ENCODE results near the gene STAC. TPM values are rescaled to one million over a fixed set of nuclear protein-coding genes. Genes with fewer than 3 reads are reported as not detected.

The STAC gene, protein sequence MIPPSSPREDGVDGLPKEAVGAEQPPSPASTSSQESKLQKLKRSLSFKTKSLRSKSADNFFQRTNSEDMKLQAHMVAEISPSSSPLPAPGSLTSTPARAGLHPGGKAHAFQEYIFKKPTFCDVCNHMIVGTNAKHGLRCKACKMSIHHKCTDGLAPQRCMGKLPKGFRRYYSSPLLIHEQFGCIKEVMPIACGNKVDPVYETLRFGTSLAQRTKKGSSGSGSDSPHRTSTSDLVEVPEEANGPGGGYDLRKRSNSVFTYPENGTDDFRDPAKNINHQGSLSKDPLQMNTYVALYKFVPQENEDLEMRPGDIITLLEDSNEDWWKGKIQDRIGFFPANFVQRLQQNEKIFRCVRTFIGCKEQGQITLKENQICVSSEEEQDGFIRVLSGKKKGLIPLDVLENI
- polyA plus RNA-seq, result not detected

DNA sequence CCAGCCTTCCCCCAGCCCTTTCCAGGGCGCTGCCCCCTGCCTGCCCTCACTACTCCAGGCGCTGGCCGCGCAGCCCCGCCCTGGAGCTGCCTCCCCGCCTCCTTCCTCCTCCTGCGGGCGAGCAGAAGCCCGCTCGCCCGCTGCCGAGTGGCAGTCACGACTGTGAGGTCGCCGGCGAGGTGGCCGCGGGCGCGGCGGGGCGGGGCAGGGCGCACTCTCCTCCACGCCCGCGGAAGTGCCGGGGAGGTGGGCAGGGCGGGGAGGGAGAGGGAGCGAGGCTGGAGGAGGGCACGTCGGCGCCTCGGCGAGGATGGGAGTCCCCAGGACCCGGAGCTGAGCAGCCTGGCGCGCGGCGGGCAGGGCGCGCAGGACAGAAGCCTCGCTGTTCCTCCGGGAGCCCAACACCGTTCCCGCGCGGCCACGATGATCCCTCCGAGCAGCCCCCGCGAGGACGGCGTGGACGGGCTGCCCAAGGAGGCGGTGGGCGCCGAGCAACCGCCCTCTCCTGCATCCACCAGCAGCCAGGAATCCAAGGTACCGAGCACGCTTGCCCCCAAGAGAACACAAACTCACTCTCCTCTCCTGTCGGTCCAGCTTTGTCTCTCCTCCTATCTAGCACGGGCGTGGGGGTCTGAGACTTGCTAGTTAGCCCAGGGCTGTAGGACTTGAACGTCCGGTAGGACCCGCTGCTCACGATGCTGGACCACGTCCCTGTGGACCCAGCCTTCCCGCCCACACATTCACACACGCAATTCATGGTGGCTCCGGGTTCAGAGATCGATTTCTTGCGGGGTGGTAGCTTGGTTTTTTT is at the start of gene STAC:
STAC (plus strand) TSS at position 284 of the 811 bp plus-strand sequence; CDS start at position 424, 140 bp downstream.
- H3K9me3 Mint-ChIP-seq, result peaks cover 0 to 2% (median 0%) of the 10 kb centered on the region in 3 donors
- H3K4me1 Mint-ChIP-seq, result peaks cover 0 to 2% (median 0%) of the 10 kb centered on the region in 3 donors
- peak within 1 kb of the TSS in 1 of 4 donors; percentile 14 for H3K4me3 Mint-ChIP-seq
- H3K36me3 Mint-ChIP-seq, result peaks cover 5% of the 10 kb centered on the region
- peaks cover 24% of the 10 kb centered on the region for H3K27me3 Mint-ChIP-seq
- H3K27ac Mint-ChIP-seq, result no peak within 1 kb of the TSS

DNA sequence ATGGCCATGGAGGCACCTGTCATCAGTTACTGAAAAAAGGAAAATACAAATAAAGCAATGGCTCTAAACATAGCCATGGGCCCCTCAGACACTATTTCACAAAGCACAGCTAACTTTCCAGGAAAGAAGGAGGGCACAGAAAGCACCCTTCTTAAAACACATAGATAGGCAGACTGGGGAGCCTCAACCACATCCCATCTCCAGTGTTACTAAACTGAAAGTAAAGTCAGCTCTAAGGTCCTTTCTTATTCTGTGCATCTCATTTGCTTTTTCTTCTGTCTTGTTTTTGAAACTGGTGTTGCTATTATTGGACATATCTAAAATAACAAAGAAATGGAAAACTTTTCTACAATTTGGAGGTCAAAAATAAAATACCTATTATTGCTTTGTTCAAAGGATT is 48.2 kb upstream of the STAC start:
- Mint-ChIP-seq H3K27me3 (no peaks in the 10 kb centered on the region), H3K4me3 (no peak overlapping the region), H3K27ac (no peak overlapping the region), H3K4me1 (no peaks in the 10 kb centered on the region), H3K9me3 (peaks cover 2 to 3% (median 3%) of the 10 kb centered on the region in 3 donors), H3K36me3 (no peaks in the 10 kb centered on the region)

DNA sequence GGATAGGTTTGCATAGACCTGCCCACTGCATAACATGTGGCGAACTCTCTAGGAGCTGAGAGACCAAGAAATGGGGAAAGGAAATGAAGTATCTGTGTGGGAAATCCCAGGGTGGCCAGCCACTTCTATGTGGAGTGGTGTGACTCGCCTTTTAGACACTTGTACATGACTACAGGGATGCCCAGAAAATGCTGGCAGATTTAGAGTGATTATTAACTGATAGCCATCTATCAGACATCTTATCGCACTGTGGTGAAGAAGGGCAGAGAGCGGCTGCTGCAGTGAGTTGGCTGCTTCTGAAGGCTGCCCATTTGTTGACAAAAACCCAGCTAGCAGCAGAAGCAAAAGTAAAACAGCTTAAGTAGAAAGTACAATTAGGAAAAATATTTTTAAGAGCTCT is 18.1 kb upstream of the STAC start:
- no peaks in the 10 kb centered on the region for H3K36me3 Mint-ChIP-seq
- H3K4me3 Mint-ChIP-seq, result no peak overlapping the region
- no peak overlapping the region for H3K27ac Mint-ChIP-seq
- H3K27me3 Mint-ChIP-seq, result no peaks in the 10 kb centered on the region
- peaks cover 6 to 10% (median 7%) of the 10 kb centered on the region in 3 donors for H3K9me3 Mint-ChIP-seq
- no peaks in the 10 kb centered on the region for H3K4me1 Mint-ChIP-seq

DNA sequence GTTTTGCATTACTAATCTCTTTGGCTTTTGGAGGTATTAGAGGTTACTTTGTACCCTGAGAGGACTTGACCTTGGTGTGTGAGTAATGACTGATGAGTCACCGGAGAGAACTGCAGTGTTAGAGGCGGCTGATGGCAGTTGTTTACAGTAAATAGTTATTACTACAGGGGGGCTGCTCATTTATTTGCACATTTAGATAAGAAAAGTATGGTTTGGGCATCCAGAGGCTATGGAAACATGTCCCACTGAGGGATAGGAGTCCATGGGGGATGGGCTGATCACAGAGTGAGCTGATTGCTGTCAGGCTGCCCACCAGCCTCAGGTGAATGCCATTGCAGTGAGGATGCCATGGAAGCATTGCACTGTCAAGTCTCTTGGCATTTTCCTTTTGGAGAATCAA is 17.3 kb upstream of the STAC start:
- H3K27me3 Mint-ChIP-seq, result no peaks in the 10 kb centered on the region
- no peaks in the 10 kb centered on the region for H3K36me3 Mint-ChIP-seq
- no peak overlapping the region for H3K27ac Mint-ChIP-seq
- no peaks in the 10 kb centered on the region for H3K4me1 Mint-ChIP-seq
- H3K4me3 Mint-ChIP-seq, result no peak overlapping the region
- peaks cover 6 to 10% (median 7%) of the 10 kb centered on the region in 3 donors for H3K9me3 Mint-ChIP-seq

DNA sequence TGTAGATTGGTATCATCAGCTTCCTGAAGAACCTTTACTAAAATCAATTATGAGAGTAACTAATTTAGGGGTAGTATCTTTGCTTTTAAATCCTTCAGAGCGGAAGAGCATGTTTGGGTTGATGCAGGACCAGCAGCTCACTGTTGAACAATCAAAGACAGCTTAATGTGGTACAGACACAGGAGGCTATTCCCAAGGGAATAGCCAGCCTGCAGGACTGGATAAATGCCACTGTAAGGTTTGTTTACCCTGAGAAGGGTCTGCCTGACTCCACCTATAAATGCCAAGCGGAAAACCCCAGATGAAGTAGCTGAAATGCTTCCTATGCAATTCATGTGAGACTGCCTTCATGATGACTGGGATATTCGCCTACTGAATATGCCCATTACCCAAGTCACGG is 16.0 kb upstream of the STAC start:
- Mint-ChIP-seq H3K9me3 (peaks cover 5 to 7% (median 6%) of the 10 kb centered on the region in 3 donors), H3K36me3 (no peaks in the 10 kb centered on the region), H3K27me3 (peaks cover 1% of the 10 kb centered on the region), H3K4me3 (no peak overlapping the region), H3K4me1 (no peaks in the 10 kb centered on the region), H3K27ac (no peak overlapping the region)

DNA sequence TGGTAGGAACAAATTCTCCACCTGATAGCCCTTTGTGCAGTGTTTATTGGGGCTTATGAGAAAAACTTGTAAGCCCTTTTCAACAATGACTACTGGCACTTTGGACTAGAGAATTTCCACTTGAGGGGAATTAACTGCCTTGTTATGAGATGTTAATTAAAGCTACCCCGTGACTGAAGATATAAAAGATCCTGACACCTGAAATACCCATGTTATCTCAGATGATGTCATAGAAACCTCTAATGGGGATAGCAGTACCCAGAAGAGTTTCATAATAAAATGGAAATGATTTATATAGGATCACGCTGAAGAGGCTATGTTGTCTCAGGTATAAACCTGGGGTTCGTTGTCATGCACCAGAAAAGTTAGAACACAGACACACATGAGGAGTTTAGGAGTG is 14.5 kb upstream of the STAC start:
- Mint-ChIP-seq H3K4me3 (no peak overlapping the region), H3K27me3 (peaks cover 1% of the 10 kb centered on the region), H3K36me3 (no peaks in the 10 kb centered on the region), H3K4me1 (no peaks in the 10 kb centered on the region), H3K27ac (no peak overlapping the region), H3K9me3 (peaks cover 0 to 4% (median 1%) of the 10 kb centered on the region in 3 donors)

DNA sequence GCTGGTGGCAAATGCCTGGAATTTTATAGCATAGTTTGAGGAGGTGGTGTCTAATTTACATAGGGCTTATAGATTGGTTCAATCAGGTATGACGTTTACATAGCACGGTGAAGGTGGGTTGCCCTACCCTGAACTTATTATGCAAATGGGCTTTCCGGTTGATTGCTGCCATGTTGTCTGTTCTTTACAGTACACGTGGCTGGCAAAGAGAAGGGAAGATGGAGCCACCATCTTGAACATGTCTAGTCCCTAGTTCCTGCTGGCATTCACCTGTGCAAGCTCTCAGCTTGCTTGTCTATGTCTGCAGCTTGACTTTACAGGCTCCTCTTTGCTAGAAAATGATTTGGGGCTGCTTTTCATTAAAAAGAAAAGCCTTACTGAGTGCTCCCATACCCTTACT is 14.0 kb upstream of the STAC start:
- Mint-ChIP-seq H3K4me1 (no peaks in the 10 kb centered on the region), H3K36me3 (no peaks in the 10 kb centered on the region), H3K27ac (no peak overlapping the region), H3K9me3 (peaks cover 0 to 4% (median 1%) of the 10 kb centered on the region in 3 donors), H3K27me3 (peaks cover 1% of the 10 kb centered on the region), H3K4me3 (no peak overlapping the region)

DNA sequence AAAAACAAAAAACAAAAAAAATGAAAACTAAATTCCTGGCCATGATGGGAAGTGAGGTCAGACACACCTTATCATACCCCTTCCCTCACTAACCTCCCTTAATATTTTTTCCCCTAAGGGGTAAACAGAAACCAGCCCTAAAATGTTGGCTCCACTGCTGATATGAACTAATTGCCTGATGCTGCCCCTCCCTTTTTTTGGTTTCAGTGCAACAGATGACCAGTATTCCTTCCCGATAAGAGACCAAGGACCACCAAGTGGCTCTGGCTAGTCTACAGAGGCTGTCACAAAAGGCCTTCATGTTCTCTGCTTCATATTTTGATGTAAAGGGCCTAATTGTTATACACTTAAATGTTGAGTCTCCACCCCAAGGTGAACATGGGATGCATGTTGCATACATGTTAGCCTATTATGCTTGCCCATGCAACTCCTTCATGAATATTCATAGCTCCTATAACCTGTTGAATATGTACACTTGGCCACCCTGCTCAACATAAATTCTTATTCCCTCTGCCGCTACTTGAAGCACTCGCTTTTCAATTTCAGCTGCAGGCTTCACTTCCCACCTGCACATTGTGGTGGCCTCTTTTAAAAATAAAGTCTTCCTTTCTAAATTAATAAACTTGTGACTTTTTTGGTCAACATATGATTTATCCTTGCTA is 12.3 kb upstream of the STAC start:
- Mint-ChIP-seq H3K4me3 (no peak overlapping the region), H3K36me3 (no peaks in the 10 kb centered on the region), H3K27me3 (peaks cover 1% of the 10 kb centered on the region), H3K27ac (no peak overlapping the region), H3K9me3 (peaks cover 0 to 4% (median 1%) of the 10 kb centered on the region in 3 donors), H3K4me1 (no peaks in the 10 kb centered on the region)

DNA sequence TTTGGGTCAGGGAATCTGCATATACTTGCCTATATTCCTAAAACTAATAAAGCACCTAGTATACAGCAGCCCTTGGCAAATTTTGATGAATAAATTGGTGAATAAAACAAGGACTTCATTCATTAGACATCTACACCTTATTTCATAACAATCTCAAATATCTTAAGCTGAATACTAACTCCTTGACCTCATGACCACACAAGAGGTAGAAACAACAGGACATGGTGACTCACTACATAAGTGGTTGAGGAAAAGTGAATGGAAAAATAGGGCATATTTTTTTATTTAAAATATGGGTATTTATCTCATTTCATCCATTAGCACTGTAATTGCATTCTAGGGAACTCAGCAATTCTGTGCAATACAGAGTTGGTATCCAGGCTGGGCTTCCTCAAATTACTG is 7.8 kb upstream of the STAC start:
- H3K36me3 Mint-ChIP-seq, result no peaks in the 10 kb centered on the region
- no peak overlapping the region for H3K4me3 Mint-ChIP-seq
- peaks cover 1% of the 10 kb centered on the region for H3K27me3 Mint-ChIP-seq
- H3K9me3 Mint-ChIP-seq, result no peaks in the 10 kb centered on the region
- H3K27ac Mint-ChIP-seq, result no peak overlapping the region
- H3K4me1 Mint-ChIP-seq, result no peaks in the 10 kb centered on the region

DNA sequence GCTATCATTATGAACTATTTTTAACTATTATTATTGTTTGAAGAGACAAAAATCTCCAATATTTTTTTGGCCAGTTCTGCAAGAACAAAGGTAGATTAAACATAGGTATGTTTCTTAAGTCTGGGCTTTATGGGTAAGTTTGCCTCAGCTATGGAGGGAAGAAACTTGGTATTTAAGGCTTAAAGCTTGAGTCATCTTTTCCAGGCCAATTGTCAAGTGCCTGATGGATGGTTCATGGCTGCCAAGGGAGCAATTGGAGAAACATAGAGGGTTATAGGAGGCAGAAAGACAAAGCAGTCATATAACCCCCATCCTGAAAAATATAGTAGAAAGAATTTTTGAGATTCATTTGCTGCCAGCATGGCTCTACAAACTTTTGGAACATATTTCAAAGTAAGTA is 7.2 kb upstream of the STAC start:
- no peaks in the 10 kb centered on the region for H3K9me3 Mint-ChIP-seq

DNA sequence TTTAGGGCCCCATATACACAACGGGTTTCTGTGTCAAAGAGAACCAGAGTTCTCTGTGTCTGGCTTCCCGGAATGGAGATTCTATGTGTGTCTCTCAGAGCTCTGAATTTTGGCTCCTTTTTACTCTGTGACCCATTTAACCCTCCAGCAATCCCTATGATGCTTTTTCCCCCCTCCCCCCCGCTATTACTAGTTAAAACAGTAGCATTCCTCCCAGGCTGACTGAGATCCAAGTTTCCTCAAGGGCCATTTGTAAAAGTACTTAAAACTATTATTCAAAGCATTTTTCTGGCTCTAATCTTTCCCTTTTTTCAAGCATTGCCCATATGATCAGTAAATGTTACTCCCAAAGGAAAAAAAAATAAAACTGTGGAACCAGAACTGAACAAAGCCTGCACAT is 6.6 kb upstream of the STAC start:
- no peaks in the 10 kb centered on the region for H3K4me1 Mint-ChIP-seq
- H3K36me3 Mint-ChIP-seq, result peaks cover 5% of the 10 kb centered on the region
- peaks cover under 1% of the 10 kb centered on the region for H3K27me3 Mint-ChIP-seq
- no peak overlapping the region for H3K27ac Mint-ChIP-seq
- H3K4me3 Mint-ChIP-seq, result no peak overlapping the region
- H3K9me3 Mint-ChIP-seq, result no peaks in the 10 kb centered on the region

More for the DNA sequence above, 7.2 kb upstream of the STAC start:
- Mint-ChIP-seq H3K27ac (no peak overlapping the region), H3K36me3 (peaks cover 3% of the 10 kb centered on the region), H3K4me1 (no peaks in the 10 kb centered on the region), H3K27me3 (peaks cover 1% of the 10 kb centered on the region), H3K4me3 (peak overlapping the region in 1 of 4 donors; percentile 19)

DNA sequence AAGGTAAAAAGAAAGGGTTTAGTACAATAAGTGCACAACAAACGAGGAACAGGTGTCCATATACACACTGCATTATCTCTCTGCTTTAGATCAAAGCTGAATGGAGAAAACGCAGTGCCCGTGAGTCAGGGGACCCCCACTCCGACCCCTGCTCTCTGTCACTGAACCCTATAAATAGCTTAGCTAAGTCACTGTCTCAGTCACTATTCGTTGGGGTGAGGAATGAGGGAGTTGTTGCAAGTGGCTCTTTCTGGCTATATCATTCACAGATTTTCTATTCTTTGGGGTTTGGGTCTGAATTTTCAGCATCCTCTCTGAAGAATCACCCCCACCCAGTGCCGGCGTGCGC is 458 bp upstream of the STAC start:
- peak overlapping the region in 1 of 4 donors; percentile 14 for H3K4me3 Mint-ChIP-seq
- H3K27ac Mint-ChIP-seq, result no peak overlapping the region
- H3K36me3 Mint-ChIP-seq, result peaks cover 5% of the 10 kb centered on the region
- peaks cover 0 to 2% (median 0%) of the 10 kb centered on the region in 3 donors for H3K4me1 Mint-ChIP-seq
- peaks cover 24% of the 10 kb centered on the region for H3K27me3 Mint-ChIP-seq
- peaks cover 0 to 2% (median 0%) of the 10 kb centered on the region in 3 donors for H3K9me3 Mint-ChIP-seq

DNA sequence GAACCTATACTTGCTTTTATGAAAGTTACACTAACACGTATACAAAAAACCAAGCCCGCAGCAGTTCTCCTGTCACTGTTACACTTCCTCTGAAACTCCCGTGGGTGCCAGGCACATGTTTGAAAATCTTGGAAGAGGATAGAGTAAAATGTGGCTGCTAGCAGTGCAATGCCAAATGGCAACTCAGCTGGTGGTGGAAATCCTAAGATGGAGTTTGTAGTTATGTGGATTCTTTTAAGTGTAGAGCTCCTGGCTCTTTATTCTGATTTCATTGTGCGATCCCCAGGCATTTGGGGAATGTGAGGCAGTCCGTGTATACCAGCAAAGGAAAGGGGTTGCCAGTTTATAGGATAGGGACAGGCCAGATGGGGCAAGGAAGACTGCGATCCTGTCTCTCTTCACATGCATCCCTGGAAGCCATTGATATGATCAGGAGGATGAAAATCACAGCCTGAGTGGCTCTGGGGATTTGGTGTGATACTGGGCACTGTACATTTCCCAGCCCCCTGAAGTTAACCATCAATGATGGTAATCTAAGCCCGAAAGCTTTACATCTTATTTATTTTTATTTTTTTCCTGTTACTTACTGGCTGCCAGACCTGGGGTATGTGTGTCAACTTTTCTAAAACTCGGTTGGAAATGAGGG is 1.1 kb downstream of the STAC start:
- Mint-ChIP-seq H3K4me3 (no peak overlapping the region), H3K36me3 (peaks cover 7% of the 10 kb centered on the region), H3K9me3 (peaks cover 0 to 2% (median 0%) of the 10 kb centered on the region in 3 donors), H3K27me3 (peaks cover 26% of the 10 kb centered on the region), H3K27ac (no peak overlapping the region), H3K4me1 (peaks cover 0 to 2% (median 0%) of the 10 kb centered on the region in 3 donors)

DNA sequence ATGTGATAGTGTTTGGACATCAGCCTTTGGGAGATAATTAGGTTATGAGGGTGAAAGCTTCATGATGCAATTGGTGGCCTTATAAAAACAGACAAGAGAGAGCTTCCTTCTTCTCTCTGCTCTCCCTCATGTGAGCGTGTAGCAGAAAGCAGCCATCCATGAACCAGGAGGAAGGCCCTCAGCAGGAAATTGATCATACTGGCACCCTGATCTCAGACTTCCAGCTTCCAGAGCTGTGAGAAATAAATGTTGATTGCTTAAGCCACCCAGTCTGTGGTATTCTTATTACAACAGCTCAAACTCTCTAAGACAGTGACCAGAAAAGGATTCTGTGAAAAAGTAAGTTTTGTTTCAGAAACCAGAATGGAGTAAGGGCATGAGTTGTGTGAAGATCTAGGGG is 13.3 kb downstream of the STAC start:
- H3K36me3 Mint-ChIP-seq, result no peaks in the 10 kb centered on the region
- peaks cover 0 to 1% (median 0%) of the 10 kb centered on the region in 3 donors for H3K9me3 Mint-ChIP-seq
- H3K27ac Mint-ChIP-seq, result no peak overlapping the region
- no peaks in the 10 kb centered on the region for H3K27me3 Mint-ChIP-seq
- H3K4me1 Mint-ChIP-seq, result no peaks in the 10 kb centered on the region
- no peak overlapping the region for H3K4me3 Mint-ChIP-seq

DNA sequence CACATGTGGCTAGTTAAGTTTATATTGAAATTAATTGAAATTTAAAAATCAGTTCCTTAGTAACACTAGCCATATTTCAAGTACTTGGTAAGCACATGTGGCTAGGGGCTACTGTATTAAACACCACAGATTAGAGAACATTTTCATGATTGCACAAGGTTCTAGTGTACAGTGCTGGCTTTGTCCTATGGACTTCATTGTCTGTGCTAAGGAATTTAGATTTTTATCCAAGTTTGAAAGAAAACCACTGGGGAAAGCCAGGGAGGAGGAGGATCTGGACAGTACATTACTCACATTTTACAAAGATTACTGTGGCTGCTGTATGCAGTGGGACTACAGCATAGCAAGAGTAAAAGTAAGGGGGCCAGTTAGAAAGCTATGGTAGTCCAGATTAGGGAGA is 13.9 kb downstream of the STAC start:
- H3K27me3 Mint-ChIP-seq, result no peaks in the 10 kb centered on the region
- H3K27ac Mint-ChIP-seq, result no peak overlapping the region
- no peaks in the 10 kb centered on the region for H3K4me1 Mint-ChIP-seq
- no peaks in the 10 kb centered on the region for H3K36me3 Mint-ChIP-seq
- H3K9me3 Mint-ChIP-seq, result peaks cover 0 to 1% (median 0%) of the 10 kb centered on the region in 3 donors
- no peak overlapping the region for H3K4me3 Mint-ChIP-seq

Data from IgD-negative memory B cell (primary cell).